GM21381 (cell line): ENCODE measurements around the gene RGS7BP.
"Not testable (repeated sequence)": the region's sequence is repeated elsewhere in the genome, so short reads cannot be mapped to it uniquely, and the experiment has no call there.

Source experiments
- ATAC-seq: cut with Tn5 transposase; IDR thresholded peaks from one replicate; pipeline ENCODE4 v1.9.1; 2021; ENCODE audit warnings: mild to moderate bottlenecking, moderate library complexity; ENCODE audit not compliant: unreplicated experiment

RGS7BP gene

GRCh38 chr5:64557911-64558310, 52.1 kb downstream of the RGS7BP start:
- no peak for ATAC-seq

GRCh38 chr5:64558641-64559040, 52.8 kb downstream of the RGS7BP start:
- ATAC-seq = not testable (repeated sequence)

- ATAC-seq = no peak
Measured at GRCh38 chr5:64566310-64566916, 60.6 kb downstream of the RGS7BP start.

- no peak for ATAC-seq
Measured at GRCh38 chr5:64569858-64570257, 64.0 kb downstream of the RGS7BP start.

GRCh38 chr5:64570395-64570996, 64.7 kb downstream of the RGS7BP start:
- no peak for ATAC-seq

- ATAC-seq = no peak
Measured at GRCh38 chr5:64575561-64575960, 69.7 kb downstream of the RGS7BP start.

GRCh38 chr5:64576250-64576649, 70.4 kb downstream of the RGS7BP start:
- no peak for ATAC-seq

- ATAC-seq = no peak
Measured at GRCh38 chr5:64585646-64586045, 79.8 kb downstream of the RGS7BP start.

GRCh38 chr5:64587370-64587769, 81.6 kb downstream of the RGS7BP start:
- no peak for ATAC-seq

- no peak for ATAC-seq
Measured at GRCh38 chr5:64592730-64593341, 87.0 kb downstream of the RGS7BP start.

GRCh38 chr5:64594025-64594424, 88.2 kb downstream of the RGS7BP start:
- ATAC-seq = no peak

- ATAC-seq = no peak
Measured at GRCh38 chr5:64594601-64595000, 88.8 kb downstream of the RGS7BP start.

- ATAC-seq = no peak
Measured at GRCh38 chr5:64595031-64595855, 89.4 kb downstream of the RGS7BP start.

GRCh38 chr5:64599226-64599625, 93.4 kb downstream of the RGS7BP start:
- no peak for ATAC-seq

GRCh38 chr5:64603676-64604075, 97.9 kb downstream of the RGS7BP start:
- ATAC-seq = no peak

GRCh38 chr5:64606926-64607325, 101.1 kb downstream of the RGS7BP start:
- ATAC-seq = no peak

GRCh38 chr5:64612344-64612961, 106.6 kb downstream of the RGS7BP start:
- no peak for ATAC-seq

GRCh38 chr5:64615895-64616294, 110.1 kb downstream of the RGS7BP start:
- peak; percentile 67 for ATAC-seq

GRCh38 chr5:64619609-64620008, 113.8 kb downstream of the RGS7BP start:
- ATAC-seq = no peak

GRCh38 chr5:64622991-64623390, 117.2 kb downstream of the RGS7BP start:
- no peak for ATAC-seq

GRCh38 chr5:64625678-64626077, 119.9 kb downstream of the RGS7BP start:
- ATAC-seq = no peak
